Lung (tissue), 12 donors: ENCODE results near the gene DNAH3. TPM values are rescaled to one million over a fixed set of nuclear protein-coding genes. Genes with fewer than 3 reads are reported as not detected.
A peak's percentile ranks its signal among the peaks of the same experiment; 100 is the strongest.
"Not testable (repeated sequence)": the region's sequence is repeated elsewhere in the genome, so short reads cannot be mapped to it uniquely, and the experiment has no call there.

Experiments used
- ATAC-seq: fragments of 200-7000 bp; cut with Tn5 transposase; one replicate; pipeline ENCODE4 v1.9.1; 2020; ENCODE audit warnings: moderate number of reproducible peaks; ENCODE audit not compliant: insufficient read depth, low FRiP score
- DNase-seq, 3 donors: peaks; one replicate each; pipeline ENCODE4 v3.0.0-alpha.2; 2013 to 2017
- H3K27ac ChIP-seq, 2 donors: one replicate each; pipeline ENCODE4 v1.5.1; 2013; ENCODE audit warnings: mild to moderate bottlenecking in 2 of 2, moderate library complexity in 2 of 2, control low read depth in 1 of 2, inconsistent platforms in 1 of 2, low read depth in 1 of 2, low read length in 1 of 2
- H3K27me3 ChIP-seq, 3 donors: one replicate each; pipeline ENCODE4 v1.5.1; 2013; ENCODE audit warnings: low read length in 2 of 3; ENCODE audit not compliant: control insufficient read depth in 3 of 3, insufficient read depth in 3 of 3
- H3K36me3 ChIP-seq, 4 donors: one replicate each; pipeline ENCODE4 v1.5.1; 2013; ENCODE audit warnings: low read length in 4 of 4, mild to moderate bottlenecking in 1 of 4, moderate library complexity in 1 of 4; ENCODE audit not compliant: control insufficient read depth in 4 of 4, insufficient read depth in 4 of 4
- H3K4me1 ChIP-seq, 5 donors: one replicate each; pipeline ENCODE4 v1.5.1; 2013; ENCODE audit warnings: low read length in 5 of 5, mild to moderate bottlenecking in 2 of 5, moderate library complexity in 1 of 5; ENCODE audit not compliant: control insufficient read depth in 5 of 5, insufficient read depth in 5 of 5
- H3K4me3 ChIP-seq: one replicate; pipeline ENCODE4 v1.5.1; 2013; ENCODE audit warnings: mild to moderate bottlenecking, control low read depth, moderate library complexity
- H3K9ac ChIP-seq, 2 donors: one replicate each; pipeline ENCODE4 v1.5.1; 2013; ENCODE audit warnings: low read length in 2 of 2, control low read depth in 1 of 2; ENCODE audit not compliant: insufficient read depth in 1 of 2
- H3K9me3 ChIP-seq, 4 donors: one replicate each; pipeline ENCODE4 v1.5.1; 2013; ENCODE audit warnings: low read length in 3 of 4, mild to moderate bottlenecking in 1 of 4, moderate library complexity in 1 of 4; ENCODE audit not compliant: control insufficient read depth in 4 of 4, insufficient read depth in 3 of 4
- WGBS, 2 donors: extraction: QIAGEN DNeasy Blood & Tissue Kit; methylation state at CpG; one replicate each; pipeline ENCODE4 v1.1.7; 2013; 5-methylcytosine and 5-hydroxymethylcytosine counted together
- polyA plus RNA-seq, 2 donors: library from polyadenylated mRNA; stranded (reverse); fragments of 200-250 nt; gene quantifications; one replicate each; pipeline ENCODE4 v1.2.1, GENCODE V29; 2013
- total RNA-seq, 2 donors: library from RNA; depleted of rRNA in 1 of 2; stranded (reverse); fragments of >200 nt in 1 of 2; gene quantifications; one replicate each; pipeline ENCODE4 v1.2.1, GENCODE V29; 2014 to 2021
- TF ChIP-seq, protein P1 (sequence below): IDR thresholded peaks from 2 replicates; pipeline ENCODE4 v1.5.1; 2012; ENCODE audit warnings: mild to moderate bottlenecking; ENCODE audit errors: control extremely low read depth, extremely low read depth
- donor health status: control.
- donor health status: control.
- donor health status: Bipolar disorder and iron deficiency.
- donor health status: healthy.
- donor health status: DM: yes; HTN: yes; CAD: no.

DNAH3 gene
- total and polyA plus RNA-seq, 4 donors: 1.0 to 24.1 (median 12.8) TPM

DNA sequence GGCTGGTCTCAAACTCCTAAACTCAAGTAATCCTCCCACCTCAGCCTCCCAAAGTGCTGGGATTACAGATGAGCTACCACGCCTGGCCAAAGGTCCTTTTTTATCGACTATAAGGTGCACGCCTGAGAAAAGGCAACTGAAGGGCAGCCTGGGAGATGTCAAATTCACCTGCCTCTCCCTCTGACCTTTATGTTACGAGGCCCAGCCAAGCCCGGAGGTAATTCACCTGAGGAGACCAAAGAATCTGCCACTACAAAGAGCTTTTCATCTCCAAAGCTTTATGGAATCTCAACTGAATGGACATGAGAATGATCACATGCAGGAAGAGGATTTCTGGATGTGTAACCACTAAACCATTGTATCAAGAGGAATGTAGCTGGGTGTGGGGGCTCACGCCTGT lies 212.9 kb downstream of the DNAH3 start:
- no peak for ATAC-seq
- Histone ChIP-seq H3K4me1 (peaks cover 0 to 2% (median 0%) of the 10 kb centered on the region in 5 donors), H3K27me3 (no peaks in the 10 kb centered on the region)

DNA sequence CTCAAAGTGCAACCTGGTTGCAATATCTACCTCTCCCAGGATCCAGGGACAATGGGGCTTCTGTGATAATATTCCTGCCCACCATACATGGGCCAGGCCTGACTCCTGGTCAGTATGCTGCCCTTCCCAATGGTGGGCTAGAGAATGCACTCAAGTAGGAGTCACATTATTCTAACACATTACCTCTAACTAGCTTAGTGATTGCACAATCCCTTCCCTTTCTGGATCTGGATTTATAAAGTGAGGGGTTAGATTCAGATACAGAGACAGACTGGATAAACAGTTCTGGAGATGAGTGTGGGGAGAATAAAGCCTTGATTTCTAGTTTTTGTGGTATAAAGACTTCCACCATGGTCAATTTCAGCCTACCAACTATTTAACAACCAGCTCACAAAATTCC lies 217.1 kb downstream of the DNAH3 start:
- Histone ChIP-seq H3K4me1 (no peaks in the 10 kb centered on the region), H3K9ac (no peak overlapping the region), H3K27ac (no peak overlapping the region), H3K36me3 (no peaks in the 10 kb centered on the region), H3K4me3 (no peak overlapping the region), H3K9me3 (no peaks in the 10 kb centered on the region), H3K27me3 (no peaks in the 10 kb centered on the region)
- DNase-seq: no peak
- ATAC-seq: no peak
- TF ChIP-seq, protein P1, sequence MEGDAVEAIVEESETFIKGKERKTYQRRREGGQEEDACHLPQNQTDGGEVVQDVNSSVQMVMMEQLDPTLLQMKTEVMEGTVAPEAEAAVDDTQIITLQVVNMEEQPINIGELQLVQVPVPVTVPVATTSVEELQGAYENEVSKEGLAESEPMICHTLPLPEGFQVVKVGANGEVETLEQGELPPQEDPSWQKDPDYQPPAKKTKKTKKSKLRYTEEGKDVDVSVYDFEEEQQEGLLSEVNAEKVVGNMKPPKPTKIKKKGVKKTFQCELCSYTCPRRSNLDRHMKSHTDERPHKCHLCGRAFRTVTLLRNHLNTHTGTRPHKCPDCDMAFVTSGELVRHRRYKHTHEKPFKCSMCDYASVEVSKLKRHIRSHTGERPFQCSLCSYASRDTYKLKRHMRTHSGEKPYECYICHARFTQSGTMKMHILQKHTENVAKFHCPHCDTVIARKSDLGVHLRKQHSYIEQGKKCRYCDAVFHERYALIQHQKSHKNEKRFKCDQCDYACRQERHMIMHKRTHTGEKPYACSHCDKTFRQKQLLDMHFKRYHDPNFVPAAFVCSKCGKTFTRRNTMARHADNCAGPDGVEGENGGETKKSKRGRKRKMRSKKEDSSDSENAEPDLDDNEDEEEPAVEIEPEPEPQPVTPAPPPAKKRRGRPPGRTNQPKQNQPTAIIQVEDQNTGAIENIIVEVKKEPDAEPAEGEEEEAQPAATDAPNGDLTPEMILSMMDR: no peak

More for the DNA sequence above, 212.9 kb downstream of the DNAH3 start:
- TF ChIP-seq, protein P1: no peak
- Histone ChIP-seq H3K27ac (no peak overlapping the region), H3K4me3 (no peak overlapping the region), H3K36me3 (no peaks in the 10 kb centered on the region), H3K9ac (no peak overlapping the region), H3K9me3 (no peaks in the 10 kb centered on the region)
- no peak for DNase-seq
- WGBS, 2 donors: 91 to 96% methylated on average over 6 of the region's 6 CpGs

DNA sequence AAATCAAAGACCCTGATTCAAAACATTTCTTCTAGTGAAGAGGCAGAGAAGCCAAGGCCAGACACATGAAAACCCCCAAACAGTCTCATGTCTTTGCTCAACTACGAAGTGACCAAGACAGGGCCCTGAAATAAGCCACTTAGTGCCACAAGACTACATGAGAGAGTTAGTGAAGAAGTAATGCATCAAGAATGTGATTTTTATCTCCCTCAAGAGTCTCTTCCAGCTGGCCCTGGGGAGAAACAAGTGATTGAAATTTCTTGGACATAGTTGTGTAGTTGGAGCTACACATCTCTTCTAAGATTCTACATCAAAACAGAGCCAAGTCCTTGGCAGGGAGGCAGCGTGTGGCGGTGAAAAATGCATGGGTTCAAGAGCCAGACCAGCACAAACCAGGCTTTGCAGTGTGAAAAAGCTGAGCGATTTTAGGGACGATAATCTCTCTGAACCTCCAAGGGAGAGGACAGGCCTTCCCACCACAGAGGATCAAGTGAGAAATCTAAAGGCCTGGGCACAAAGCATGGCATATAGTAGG lies 219.5 kb downstream of the DNAH3 start:
- Histone ChIP-seq H3K27ac (no peak overlapping the region), H3K27me3 (no peaks in the 10 kb centered on the region), H3K9me3 (peaks cover 0 to 3% (median 0%) of the 10 kb centered on the region in 4 donors), H3K9ac (no peak overlapping the region), H3K36me3 (peaks cover 0 to 3% (median 0%) of the 10 kb centered on the region in 4 donors), H3K4me1 (no peaks in the 10 kb centered on the region), H3K4me3 (no peak overlapping the region)
- 84 to 87% methylated on average over 5 of the region's 5 CpGs for WGBS, 2 donors
- TF ChIP-seq, protein P1: no peak
- DNase-seq (no peak), ATAC-seq (no peak)

DNA sequence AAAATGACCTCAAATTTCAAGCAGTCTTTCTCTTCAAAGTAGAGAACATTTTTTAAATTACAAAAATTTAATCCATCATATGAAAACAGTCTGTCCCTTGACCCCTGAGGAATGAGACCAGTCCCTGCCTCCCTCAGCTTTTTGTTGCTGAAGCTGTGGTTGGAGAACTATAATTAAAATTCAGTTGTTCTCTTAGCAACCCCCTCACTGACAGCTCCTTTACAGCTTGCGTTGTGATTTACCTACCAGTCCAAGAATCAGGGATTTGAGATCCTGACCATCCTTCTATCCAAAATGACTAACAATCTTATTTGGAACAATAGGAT lies 220.3 kb downstream of the DNAH3 start:
- Histone ChIP-seq H3K36me3 (peaks cover 0 to 7% (median 0%) of the 10 kb centered on the region in 4 donors), H3K9me3 (peaks cover 0 to 3% (median 0%) of the 10 kb centered on the region in 4 donors), H3K27ac (peak overlapping the region in 1 of 2 donors; percentile 72), H3K27me3 (no peaks in the 10 kb centered on the region), H3K9ac (no peak overlapping the region), H3K4me1 (no peaks in the 10 kb centered on the region), H3K4me3 (no peak overlapping the region)
- 83 to 91% methylated on average over 1 of the region's 1 CpG for WGBS, 2 donors
- DNase-seq: no peak
- TF ChIP-seq, protein P1: no peak
- ATAC-seq: no peak

DNA sequence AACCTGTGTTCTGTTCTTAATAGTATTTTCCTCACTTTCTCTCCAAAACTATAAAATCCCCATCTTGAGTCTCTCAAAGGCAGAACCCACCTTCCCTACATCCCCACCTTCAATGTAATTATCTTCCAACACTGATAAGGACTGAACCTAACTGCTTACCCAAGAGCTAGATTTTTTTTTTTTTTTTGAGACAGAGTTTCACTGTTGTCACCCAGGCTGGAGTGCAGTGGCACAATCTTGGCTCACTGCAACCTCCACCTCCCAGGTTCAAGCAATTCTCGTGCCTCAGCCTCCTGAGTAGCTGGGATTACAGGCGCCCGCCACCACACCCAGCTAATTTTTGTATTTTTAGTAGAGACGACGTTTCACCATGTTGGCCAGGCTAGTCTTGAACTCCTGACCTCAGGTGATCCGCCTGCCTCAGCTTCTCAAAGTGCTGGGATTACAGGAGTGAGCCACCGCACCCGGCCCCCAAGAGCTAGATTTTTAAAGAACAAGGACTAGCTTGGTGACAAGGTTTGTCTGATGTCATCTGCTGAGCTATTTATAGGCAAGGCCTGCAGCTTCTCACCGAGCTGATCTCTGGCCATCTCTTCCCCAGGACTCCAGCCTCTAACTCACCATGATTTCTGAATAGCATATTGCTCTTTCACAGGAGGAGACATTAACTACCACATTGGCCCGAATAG lies 220.8 kb downstream of the DNAH3 start:
- not testable (repeated sequence) for ATAC-seq
- 82 to 85% methylated on average over 10 of the region's 10 CpGs for WGBS, 2 donors
- H3K27ac ChIP-seq: peak overlapping the region in 1 of 2 donors; percentile 72

More for the DNA sequence above, 220.8 kb downstream of the DNAH3 start:
- H3K4me3 ChIP-seq, H3K9ac ChIP-seq, H3K36me3 ChIP-seq, H3K27me3 ChIP-seq, H3K4me1 ChIP-seq, H3K9me3 ChIP-seq, DNase-seq: not testable (repeated sequence)
